Measurements from ENCODE around the gene GSX1.

- TF ChIP-seq CTCF (IDR thresholded peaks at IDR 0.05; ENCODE audit: insufficient read depth, low read depth, low read length): no peak
- peak; percentile 62 for TF ChIP-seq EZH2 (IDR thresholded peaks at IDR 0.05; ENCODE audit: insufficient read depth, low read length)
Observed at GRCh38 chr13:27792393-27793218, at the start of gene GSX1.
